NCI-H2107 treated with DMSO at 0.1 percent for 48 hours (cell line): ENCODE results near the gene EMX1.

Experiments
- DNase-seq: peaks from one replicate; lab custom pipeline; 2025; ENCODE audit not compliant: unreplicated experiment; lab: John Stamatoyannopoulos, UW

The EMX1 gene

DNA sequence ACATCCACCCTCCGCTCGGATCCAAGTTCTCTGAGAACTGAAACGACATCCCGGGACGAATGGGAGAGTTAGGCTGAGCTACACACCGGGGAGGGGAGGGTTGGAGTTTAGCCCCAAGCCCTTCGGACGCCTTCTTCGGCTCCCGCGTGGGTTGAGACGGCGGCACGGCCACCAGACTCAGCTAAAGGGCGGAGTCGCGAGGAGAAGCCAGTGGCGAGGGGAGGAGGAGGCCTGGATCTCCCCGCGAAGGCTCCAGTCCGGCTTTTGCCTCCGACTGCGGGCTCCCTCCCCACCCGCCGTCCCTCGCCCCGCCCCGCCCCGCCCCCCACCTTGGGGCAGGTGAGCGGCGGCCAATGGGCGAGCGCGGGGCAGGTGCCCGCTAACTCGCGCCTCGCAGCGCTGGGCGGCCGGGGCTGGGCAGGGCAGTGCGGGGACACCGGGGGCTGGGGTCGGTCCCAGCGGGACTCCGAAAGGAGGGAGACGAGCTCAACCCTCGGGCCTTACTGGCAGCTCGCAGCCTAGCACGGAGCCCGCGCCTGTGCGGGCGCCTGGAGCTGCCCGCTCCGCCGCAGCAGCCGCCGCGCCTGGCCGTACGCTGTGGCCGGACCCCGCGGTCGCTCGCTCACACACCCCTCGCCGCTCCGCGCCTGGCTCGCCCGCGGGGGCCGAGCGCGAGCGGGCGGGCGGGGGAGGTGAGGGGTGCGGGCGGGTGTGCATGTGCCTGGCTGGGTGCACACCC lies at the start of gene EMX1:
Gene EMX1 (plus strand): TSS at position 382 of the 739 bp plus-strand sequence. CDS start 334 bp downstream, at position 716.
- DNase-seq: peak; percentile 24

DNA sequence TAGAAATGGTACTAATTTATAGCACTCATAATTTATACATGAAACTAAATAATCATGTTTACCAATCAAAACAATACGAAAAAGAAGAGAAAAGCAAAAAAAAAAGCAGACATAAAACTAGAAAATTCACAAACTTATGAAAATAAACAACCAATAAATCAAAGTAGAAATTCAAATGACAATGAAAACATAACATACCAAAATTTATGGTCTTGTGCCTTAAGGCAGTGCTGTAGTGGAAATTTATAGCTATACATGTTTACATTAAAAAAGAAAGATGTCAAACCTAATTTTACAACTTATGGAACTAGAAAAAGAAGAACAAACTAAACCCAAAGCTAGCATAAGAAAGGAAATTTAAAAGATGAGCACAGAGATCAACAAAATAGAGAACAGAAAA lies 46.3 kb upstream of the EMX1 start:
- no peak for DNase-seq

DNA sequence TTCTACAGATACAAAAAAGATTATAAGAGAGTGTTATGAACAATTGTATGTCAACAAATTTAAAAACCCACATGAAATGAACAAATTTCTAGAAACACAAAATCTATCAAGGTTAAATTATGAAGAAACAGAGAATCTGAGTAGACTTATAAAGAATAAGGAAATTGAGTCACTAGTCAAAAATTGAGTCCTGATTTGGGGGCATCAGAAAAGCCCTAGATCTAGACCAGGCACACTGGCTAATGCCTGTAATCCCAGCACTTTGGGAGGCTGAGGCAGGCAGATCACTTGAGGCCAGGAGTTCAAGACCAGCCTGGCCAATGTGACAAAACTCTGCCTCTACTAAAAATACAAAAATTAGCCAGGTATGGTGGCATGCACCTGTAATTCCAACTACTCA lies 45.4 kb upstream of the EMX1 start:
- no peak for DNase-seq

DNA sequence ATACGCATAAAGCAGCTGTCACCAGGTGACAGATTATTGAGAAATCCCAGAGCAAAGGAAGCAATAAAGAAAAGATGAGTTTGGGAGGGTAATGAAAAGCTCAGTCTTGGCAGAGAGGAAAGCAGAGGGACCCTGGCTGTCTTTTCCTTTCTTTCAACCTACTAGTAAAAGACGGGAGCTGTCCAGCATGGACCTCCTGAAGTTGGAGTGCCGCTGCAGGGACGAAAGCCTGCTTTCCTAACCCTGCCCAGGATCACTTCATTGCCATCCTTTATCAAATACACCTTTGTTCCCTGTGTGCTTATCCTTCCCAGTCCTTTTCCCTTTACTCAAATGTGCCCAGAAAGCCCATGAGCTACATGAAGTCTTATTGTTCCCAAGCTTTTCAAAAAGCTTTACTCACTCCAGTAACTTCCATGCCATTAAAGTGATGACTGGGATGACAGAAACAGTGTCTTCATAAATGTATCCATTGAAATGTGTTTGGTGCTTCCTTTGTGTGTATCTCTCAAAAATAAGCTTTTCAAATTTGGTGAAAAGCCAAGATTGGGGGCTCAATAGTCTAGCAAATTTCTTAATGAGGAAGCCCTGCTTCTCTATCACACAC lies 33.9 kb upstream of the EMX1 start:
- DNase-seq: no peak

DNA sequence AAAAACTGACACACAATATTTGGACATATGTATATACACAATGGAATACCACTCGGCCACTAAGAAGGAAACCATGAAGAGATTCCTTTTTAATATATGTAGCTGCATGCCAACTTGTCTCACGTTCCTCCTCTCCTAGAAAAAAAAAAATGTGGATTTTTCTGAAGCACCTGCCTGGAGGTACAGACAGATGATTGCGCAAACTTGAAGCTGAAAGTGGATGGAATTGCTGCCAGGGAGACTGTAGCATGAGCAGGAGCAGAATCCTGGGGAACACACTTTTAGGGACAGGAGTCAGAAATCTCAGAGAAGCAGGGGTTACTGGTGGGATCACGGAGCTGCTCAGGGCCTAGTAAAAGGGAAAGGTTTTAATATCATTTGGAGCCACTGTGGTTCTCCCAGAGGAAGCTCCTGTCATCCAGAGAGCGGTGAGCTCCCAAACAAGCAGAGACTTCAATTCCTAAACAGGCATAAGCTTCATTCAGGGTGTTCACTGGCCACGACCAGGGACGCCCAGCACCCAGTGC lies 30.8 kb upstream of the EMX1 start:
- peak; percentile 53 for DNase-seq

DNA sequence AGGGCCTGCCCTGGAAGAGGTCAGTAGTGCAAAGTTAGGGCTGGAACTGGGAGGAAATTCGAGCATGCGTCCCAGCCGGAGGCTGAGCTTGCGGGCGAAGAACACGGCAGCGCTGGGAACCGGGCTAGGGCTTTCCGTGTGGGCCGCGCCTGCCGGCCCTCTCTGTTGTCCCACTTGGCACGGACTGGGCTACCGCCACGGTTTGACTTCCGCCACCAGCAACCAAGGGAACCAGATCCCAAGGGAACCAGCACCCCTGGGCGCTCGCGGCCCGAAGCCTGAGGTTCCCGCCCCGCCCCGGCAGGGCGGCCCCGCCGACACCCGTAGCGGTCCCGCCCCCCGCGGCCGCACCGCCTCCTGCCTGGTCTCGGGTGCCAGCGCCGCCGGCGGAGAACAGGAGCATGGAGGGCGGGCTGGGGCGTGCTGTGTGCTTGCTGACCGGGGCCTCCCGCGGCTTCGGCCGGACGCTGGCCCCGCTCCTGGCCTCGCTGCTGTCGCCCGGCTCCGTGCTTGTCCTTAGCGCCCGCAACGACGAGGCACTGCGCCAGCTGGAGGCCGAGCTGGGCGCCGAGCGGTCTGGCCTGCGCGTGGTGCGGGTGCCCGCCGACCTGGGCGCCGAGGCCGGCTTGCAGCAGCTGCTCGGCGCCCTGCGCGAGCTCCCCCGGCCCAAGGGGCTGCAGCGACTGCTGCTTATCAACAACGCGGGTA lies 30.1 kb upstream of the EMX1 start, which contains the start of gene SPR:
Gene SPR (plus strand): TSS at position 377 of the 708 bp plus-strand sequence. CDS start 25 bp downstream, at position 402.
- DNase-seq: peak; percentile 19

DNA sequence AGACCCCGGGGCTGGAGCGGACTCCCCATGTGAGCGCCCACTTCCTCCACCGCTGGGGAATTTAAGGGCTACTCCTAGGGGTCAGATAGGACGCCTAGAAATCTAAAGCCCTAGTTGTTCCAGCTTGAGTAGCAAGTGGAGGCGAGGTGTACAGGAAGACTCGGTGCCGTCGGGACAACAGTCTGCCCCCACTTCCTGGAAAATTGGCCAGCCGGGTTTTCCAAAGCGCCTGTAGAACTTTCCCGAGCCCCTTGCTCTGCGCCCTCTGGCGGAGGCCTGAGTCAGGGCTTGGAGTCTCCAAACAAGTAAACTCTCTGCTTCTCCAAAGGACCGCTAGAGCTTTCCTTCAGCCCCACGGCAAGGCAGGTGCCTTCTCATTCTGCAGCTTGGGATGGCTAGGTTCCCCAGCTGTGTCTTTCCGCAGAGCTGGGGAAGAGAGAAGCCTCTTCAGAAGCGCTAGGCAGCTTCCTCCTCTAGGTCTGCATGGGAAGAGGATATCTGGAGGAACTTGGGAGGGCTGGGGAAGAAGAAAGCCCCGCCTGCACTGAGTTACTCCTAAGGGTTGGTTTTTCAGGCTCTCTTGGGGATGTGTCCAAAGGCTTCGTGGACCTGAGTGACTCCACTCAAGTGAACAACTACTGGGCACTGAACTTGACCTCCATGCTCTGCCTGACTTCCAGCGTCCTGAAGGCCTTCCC lies 29.4 kb upstream of the EMX1 start:
- peak; percentile 43 for DNase-seq

DNA sequence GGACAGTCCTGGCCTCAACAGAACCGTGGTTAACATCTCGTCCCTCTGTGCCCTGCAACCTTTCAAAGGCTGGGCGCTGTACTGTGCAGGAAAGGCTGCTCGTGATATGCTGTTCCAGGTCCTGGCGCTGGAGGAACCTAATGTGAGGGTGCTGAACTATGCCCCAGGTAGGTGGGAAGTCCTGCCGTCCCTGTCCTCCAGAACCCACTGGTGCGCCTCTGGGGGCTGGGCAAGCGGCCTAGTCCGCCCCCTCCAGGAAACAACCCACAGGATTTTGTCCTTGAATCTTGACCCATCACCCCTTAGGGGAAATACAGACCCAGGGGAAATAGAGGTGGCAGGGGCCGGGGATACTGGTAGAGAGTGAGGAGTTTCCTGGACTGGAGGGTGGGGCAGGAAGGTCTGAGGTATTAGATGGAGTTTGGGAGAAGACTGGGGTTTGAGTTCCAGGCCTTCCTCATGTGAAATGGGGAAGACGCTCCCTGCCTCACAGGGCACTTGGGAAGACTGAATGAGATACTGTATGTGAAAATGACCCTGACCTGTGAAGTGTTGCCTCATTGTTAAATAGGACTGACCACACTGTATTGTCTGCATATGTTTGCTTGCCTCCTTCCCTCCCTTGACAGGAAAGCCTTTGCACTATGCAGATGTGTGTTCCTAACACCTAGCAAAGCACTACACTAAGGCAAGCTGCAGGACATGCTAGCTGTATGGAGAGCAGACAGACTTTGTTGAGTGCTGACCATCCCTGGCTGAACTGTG lies 28.7 kb upstream of the EMX1 start:
- no peak for DNase-seq

DNA sequence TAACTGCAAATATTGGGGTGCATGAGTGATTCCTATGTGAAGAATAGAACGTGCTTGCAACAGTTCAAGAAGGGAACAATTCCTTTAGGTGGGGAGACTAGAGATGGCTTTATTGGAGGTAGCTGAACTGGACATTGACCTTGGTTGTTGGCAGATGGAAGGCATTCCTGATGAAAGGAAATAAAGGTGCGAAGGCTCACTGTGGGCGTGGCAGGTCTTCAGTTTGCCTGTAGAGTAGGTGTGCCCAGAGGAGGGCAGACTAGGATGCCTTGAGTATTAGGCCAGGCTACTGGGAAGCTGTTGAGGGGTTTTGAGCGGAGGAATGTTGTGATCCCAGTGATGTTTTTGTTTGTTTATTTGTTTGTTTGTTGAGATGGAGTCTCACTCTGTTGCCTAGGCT lies 27.3 kb upstream of the EMX1 start:
- no peak for DNase-seq

DNA sequence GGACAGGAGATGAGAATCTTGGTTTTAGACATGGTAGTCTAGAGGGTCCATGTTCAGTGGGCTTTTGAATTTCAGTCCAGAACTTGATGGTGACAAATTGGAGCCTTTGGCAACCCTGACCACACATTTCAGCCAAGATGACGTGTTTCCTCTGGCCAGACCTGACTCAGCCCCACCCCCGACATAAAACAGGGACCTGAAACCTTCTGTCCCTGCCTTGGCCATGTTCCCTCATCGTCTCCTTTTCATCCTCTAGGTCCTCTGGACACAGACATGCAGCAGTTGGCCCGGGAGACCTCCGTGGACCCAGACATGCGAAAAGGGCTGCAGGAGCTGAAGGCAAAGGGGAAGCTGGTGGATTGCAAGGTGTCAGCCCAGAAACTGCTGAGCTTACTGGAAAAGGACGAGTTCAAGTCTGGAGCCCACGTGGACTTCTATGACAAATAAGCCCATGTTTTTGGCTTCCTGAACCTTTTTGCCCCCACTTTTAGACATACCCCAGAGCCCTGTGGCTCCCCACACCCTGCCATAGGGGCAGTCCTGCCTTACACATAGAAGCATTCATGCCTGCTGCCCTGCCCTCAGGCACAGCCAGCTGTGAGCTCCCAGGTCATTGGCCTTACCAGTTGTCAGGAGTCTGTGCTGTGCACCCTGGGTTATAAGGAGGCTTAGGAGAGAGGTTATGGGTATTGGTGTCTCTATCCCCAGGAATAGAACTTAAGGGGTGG lies 26.1 kb upstream of the EMX1 start:
- no peak for DNase-seq

DNA sequence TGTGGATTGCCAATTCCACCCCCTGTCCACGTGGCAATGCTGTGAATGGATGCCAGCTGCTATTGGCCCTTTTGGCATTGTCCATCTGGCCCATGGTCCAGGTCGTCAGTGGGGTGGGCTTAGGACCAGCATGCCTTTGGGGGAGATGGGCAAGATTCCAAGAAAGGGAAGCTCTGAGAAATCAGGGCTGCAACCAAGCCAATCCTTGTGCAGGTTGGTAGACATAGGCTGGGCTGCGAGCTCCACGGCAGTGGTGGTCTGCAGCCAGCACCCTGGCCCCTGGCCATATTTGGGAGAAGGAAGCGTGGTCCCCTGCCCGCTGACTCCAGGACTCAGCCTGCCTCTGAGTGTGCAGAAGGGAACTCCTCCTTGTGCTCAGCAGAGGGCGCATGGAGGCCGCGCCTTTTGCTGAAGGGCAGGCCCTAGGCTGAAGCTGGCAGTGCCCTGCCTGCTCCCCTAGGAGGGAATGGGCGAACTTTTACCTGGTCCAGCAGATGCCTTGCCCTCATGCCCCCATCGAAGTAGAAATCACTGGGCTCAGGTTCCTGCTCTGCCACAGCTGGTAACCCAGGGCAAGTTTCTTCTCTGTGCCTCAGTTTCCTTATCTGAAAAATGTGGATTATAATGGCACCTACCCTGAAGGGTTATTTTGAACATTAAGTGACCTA lies 24.7 kb upstream of the EMX1 start:
- DNase-seq: peak; percentile 30

DNA sequence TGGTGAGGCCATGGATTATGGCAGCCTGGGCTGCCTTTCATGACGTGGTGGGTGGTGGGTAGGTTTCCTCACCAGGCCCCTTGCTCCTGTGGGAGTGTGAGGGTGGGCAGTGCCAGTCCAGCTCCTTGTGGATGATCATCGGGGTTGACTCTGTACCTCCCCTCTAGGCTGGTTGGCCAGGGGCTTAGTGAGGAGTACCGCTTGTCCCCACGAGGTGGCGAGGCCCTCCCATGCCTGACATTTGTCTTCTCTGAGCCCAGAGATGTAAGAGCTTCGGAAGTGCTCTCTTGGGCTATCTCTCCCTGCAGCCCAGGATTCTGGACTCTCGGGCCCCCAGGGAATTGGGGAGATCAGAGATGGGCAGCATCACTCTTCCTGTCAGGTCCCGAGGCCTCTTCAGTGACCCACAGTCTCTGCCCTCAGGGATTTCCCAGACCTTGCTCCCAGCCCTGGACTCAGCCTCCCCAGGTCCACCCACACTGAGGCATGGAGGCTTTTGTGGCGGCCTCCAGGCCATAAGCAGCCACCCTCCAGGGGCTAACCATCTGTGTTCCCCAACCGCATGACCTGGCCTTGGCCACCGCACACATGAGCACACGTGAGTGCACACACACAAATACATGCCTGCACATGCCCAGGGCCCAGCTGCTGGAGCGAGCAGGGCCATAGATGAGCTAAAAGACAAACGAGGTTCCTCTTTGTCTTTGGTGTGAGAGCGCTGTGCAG lies 23.6 kb upstream of the EMX1 start:
- peak; percentile 10 for DNase-seq

DNA sequence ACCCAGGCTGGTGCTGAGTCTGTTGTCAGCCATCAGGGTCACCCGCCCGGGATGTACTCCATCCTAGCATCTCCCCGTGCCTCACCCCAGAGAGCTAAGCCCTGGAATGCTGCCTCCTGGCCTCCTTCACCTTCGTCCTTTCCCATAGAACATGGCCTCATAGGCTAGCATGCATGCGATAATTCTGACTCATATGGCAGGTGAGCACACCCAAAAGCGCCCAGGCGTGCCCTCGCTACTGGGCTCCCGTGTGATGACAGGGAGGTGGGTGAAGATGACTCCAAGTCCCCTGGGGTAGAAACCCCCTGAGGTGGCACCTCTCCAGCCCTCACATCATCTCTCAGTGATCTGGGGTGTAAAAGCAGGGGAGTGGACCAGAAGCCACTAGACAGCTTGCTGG lies 22.8 kb upstream of the EMX1 start:
- DNase-seq: no peak

DNA sequence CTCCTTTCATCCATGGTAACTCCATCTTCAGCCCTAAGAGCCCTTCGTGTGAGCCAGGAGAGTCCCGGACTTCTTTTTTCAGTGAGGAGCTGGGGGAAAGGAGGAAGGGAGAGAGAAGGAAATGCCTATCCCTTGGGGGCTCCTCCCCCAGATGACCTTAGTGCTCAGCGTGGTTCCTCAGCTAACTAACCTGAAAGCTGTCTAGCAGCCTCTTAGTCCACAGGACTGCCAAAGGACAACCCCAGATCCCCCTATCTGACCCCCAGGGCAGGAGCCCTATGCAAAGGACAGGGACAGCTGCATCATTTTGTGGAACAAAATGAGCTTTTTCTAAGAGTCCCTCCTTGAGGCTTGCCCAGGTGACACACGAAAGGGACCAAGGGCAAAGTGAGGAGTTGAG lies 22.2 kb upstream of the EMX1 start:
- DNase-seq: no peak

DNA sequence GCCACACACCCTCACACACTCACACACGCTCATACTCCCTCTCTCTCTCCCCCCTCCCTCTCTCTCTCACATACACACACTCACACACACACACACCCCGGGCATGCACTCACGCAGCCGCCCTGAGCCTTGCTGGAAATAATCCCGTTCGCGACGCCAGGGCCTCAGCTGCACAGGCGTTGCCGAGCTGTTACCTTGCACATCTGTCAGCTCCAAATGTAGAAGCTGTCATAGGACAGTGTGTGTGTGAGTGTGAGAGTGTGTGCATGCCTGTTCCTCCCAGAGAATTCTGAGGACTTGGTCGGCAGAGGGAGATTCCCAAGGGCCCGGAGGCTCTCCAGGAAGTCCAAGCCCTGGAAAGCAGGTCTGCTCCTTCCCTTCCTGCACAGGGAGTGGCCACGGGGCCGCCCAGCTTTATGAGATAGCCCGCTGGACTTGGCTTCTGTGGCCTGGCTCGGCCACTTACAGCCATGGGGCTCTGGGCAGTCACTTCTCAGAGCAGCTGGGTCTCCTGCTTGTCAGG lies 21.5 kb upstream of the EMX1 start:
- no peak for DNase-seq

DNA sequence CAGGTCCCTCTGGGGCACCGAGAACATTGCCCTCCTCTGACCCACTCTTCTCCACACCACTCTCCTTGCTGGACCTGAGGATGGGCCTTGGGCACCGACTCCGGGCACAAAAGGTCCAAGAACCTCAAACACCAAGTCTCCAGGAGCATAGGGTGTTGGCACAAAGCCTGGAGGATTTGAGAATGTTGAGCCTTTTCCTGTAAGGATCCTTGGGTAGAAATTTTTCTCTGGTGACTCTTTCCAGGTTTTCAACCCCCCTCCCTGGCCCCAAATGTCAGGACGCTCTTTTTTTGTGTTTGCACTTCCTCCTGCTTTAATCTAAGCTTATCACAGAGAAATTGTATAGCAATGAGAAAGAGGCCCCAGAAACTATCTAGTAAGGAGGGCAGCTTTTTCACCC lies 20.9 kb upstream of the EMX1 start:
- DNase-seq: no peak

DNA sequence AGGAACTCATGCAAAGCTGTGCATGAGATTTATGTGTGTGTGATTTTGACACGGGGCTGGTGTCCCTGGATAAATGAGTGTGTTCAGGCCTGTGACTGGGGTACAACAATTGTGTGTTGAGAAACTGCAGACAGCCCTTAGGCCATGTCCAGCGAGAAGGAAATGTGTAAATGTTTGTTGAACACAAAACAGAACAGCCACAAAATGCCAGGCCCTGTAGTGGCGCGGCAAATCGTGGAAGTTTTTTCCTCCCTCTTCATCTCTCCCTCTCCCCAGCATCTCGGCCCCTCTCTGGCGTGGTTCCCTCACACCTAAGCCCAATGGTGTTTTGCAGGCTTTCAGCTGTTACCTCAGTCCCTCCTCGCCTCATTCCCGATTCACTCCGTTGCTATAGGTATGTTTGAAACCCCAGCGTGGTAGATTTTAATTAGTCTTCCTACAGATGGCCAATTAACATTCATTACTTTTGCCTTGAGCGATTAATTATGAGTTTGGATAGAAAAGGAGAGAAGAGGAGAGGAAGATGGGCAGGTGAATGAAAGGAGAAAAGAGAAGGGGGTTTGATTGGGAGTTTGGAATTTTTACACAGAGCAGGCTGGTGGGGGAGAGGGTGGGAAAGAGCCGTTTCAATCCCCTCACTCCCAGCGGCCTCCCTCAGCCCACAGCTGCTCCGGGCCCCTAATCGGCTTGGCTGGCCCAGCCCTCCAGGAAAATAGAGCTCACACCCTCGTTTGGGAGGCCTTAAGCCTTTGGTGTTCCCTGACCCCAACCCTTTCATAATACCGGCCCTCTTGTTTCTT lies 19.3 kb upstream of the EMX1 start:
- DNase-seq: no peak

DNA sequence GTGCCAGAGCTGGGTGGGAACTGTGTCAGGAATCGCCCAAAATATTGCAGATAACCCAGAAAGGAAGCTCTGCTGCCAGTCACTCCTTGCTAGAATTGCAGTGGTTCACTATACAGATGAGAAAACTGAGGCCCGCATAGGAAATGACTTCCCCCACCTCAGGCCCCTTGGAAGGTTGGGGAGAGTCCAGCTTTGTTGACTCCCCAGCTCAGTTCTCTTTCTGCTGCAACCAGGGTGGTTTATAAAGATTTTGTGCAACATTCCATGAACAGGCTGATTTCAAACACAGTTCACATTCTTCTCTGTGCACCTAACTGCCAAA lies 18.8 kb upstream of the EMX1 start:
- DNase-seq: no peak
